IMR-90 (cell line): ENCODE measurements around the gene CACUL1. TPM values are rescaled to one million over a fixed set of nuclear protein-coding genes. Genes with fewer than 3 reads are reported as not detected.

Source experiments
- ATAC-seq: fragments of 200-7000 bp; cut with Tn5 transposase; 2 replicates; pipeline ENCODE4 v1.9.1; 2020; ENCODE audit warnings: low read depth, mild to moderate bottlenecking, moderate library complexity
- BruUV-seq: library from RNA; stranded (reverse); fragments of 400-500 nt; replicated peaks from 2 replicates; lab custom pipeline; 2021; lab: Mats Ljungman, UMichigan
- CTCF ChIA-PET: fragments of 300-600 bp; formaldehyde crosslinking; extraction: SDS; loops from one replicate; lab custom pipeline; 2021; ENCODE audit warnings: antibody characterized with exemption; lab: Yijun Ruan, JAX
- POLR2A ChIA-PET: fragments of 300-600 bp; sonication (Branson Sonifier 250); formaldehyde crosslinking; loops from one replicate; lab custom pipeline; 2022; ENCODE audit warnings: antibody characterized with exemption; ENCODE audit not compliant: unreplicated experiment; lab: Charles Lee
- DNase-seq: peaks from one replicate; pipeline ENCODE4 v3.0.0; 2013
- H2AFZ ChIP-seq: replicated peaks from 2 replicates; pipeline ENCODE3; 2013; ENCODE audit warnings: low read length, mild to moderate bottlenecking; ENCODE audit not compliant: poor library complexity
- H2AK5ac ChIP-seq: 2 replicates; pipeline ENCODE4 v1.6.1; 2013; ENCODE audit warnings: low read depth, low read length, inconsistent platforms
- H2AK9ac ChIP-seq: replicated peaks from 2 replicates; pipeline ENCODE3; 2013; ENCODE audit warnings: mild to moderate bottlenecking, low read depth, low read length, moderate library complexity; ENCODE audit not compliant: poor library complexity
- H2BK120ac ChIP-seq: 2 replicates; pipeline ENCODE4 v1.6.1; 2013; ENCODE audit warnings: low read depth, low read length, inconsistent platforms
- H2BK15ac ChIP-seq: 3 replicates; pipeline ENCODE4 v1.6.1; 2013; ENCODE audit warnings: low read depth, low read length, inconsistent platforms
- H2BK20ac ChIP-seq: 2 replicates; pipeline ENCODE4 v1.6.1; 2013; ENCODE audit warnings: low read depth, mild to moderate bottlenecking, inconsistent platforms, low read length, moderate library complexity
- H2BK5ac ChIP-seq: 2 replicates; pipeline ENCODE4 v1.6.1; 2013; ENCODE audit warnings: mild to moderate bottlenecking, low read depth, low read length, inconsistent platforms; ENCODE audit not compliant: poor library complexity, severe bottlenecking
- H3K14ac ChIP-seq: replicated peaks from 2 replicates; pipeline ENCODE4 v1.6.1; 2013; ENCODE audit warnings: low read depth, low read length, inconsistent platforms
- H3K18ac ChIP-seq: 2 replicates; pipeline ENCODE4 v1.6.1; 2013; ENCODE audit warnings: low read depth, low read length, control low read depth
- H3K23ac ChIP-seq: 2 replicates; pipeline ENCODE4 v1.6.1; 2013; ENCODE audit warnings: low read depth, low read length, inconsistent platforms
- H3K27ac ChIP-seq: 2 replicates; pipeline ENCODE4 v1.5.1; 2013; ENCODE audit warnings: mild to moderate bottlenecking, control low read depth, low read length; ENCODE audit not compliant: insufficient read depth
- H3K27me3 ChIP-seq: 2 replicates; pipeline ENCODE4 v1.6.1; 2013; ENCODE audit warnings: low read length; ENCODE audit not compliant: control insufficient read depth, insufficient read depth
- H3K36me3 ChIP-seq: 2 replicates; pipeline ENCODE4 v1.6.1; 2013; ENCODE audit warnings: low read length, mixed read lengths; ENCODE audit not compliant: control insufficient read depth, insufficient read depth
- H3K4ac ChIP-seq: 2 replicates; pipeline ENCODE4 v1.6.1; 2013; ENCODE audit warnings: low read depth, low read length, inconsistent platforms
- H3K4me1 ChIP-seq: 2 replicates; pipeline ENCODE4 v1.6.1; 2013; ENCODE audit warnings: low read length, mixed read lengths; ENCODE audit not compliant: control insufficient read depth, insufficient read depth
- H3K4me2 ChIP-seq: 2 replicates; pipeline ENCODE4 v1.6.1; 2013; ENCODE audit warnings: low read depth, mild to moderate bottlenecking, control low read depth, low read length, moderate library complexity
- H3K4me3 ChIP-seq: 2 replicates; pipeline ENCODE4 v1.5.1; 2013; ENCODE audit warnings: low read depth, mild to moderate bottlenecking, control low read depth, low read length, moderate library complexity; ENCODE audit not compliant: insufficient read depth
- H3K56ac ChIP-seq: 2 replicates; pipeline ENCODE4 v1.6.1; 2013; ENCODE audit warnings: low read length, inconsistent platforms; ENCODE audit not compliant: insufficient read depth; ENCODE audit errors: extremely low read depth
- H3K79me1 ChIP-seq, 2 experiments: 2 replicates each; pipeline ENCODE4 v1.6.1; 2013; ENCODE audit warnings: low read length in 2 of 2, inconsistent platforms in 1 of 2, low read depth in 1 of 2
- H3K9ac ChIP-seq: 2 replicates; pipeline ENCODE4 v1.6.1; 2013; ENCODE audit warnings: low read depth, low read length, control low read depth
- H3K9me1 ChIP-seq: 2 replicates; pipeline ENCODE4 v1.6.1; 2013; ENCODE audit warnings: low read length, inconsistent platforms; ENCODE audit not compliant: insufficient read depth
- H3K9me3 ChIP-seq: 2 replicates; pipeline ENCODE4 v1.6.1; 2013; ENCODE audit warnings: low read length; ENCODE audit not compliant: control insufficient read depth, insufficient read depth
- H4K20me1 ChIP-seq: 2 replicates; pipeline ENCODE4 v1.6.1; 2013; ENCODE audit warnings: low read length, inconsistent platforms; ENCODE audit not compliant: insufficient read depth
- H4K5ac ChIP-seq: 2 replicates; pipeline ENCODE4 v1.6.1; 2013; ENCODE audit warnings: mild to moderate bottlenecking, low read depth, low read length, control low read depth
- H4K8ac ChIP-seq, 2 experiments: 2 replicates each; pipeline ENCODE4 v1.6.1; 2013; ENCODE audit warnings: low read depth in 2 of 2, low read length in 2 of 2, control low read depth in 1 of 2, inconsistent platforms in 1 of 2
- H4K91ac ChIP-seq: 2 replicates; pipeline ENCODE4 v1.6.1; 2013; ENCODE audit warnings: low read depth, low read length, inconsistent platforms; ENCODE audit not compliant: insufficient read depth
- CHD1 ChIP-seq: IDR thresholded peaks from 2 replicates; pipeline ENCODE4 v1.6.1; 2012; ENCODE audit warnings: low read depth, low read length, improper control_type of control experiment
- MAFK ChIP-seq: IDR thresholded peaks from 2 replicates; pipeline ENCODE4 v1.6.1; 2012; ENCODE audit warnings: low read depth, low read length, improper control_type of control experiment
- MXI1 ChIP-seq: IDR thresholded peaks from 2 replicates; pipeline ENCODE4 v1.6.1; 2012; ENCODE audit warnings: low read depth, mild to moderate bottlenecking, low read length, moderate library complexity, borderline replicate concordance
- RFX5 ChIP-seq: IDR thresholded peaks from 2 replicates; pipeline ENCODE4 v1.8.0; 2012; ENCODE audit warnings: low read depth, mild to moderate bottlenecking, low read length, moderate library complexity
- WGBS, 2 experiments: methylation state at CpG; one replicate each; pipeline versions ENCODE4 v1.1.5 to v1.1.7; 2013; ENCODE audit warnings: missing lambda C conversion rate in 2 of 2; ENCODE audit not compliant: insufficient read length in 1 of 2; ENCODE audit errors: extremely low coverage in 2 of 2; 5-methylcytosine and 5-hydroxymethylcytosine counted together
- dilution Hi-C: fragments of 300-500 bp; cut with HindIII; formaldehyde crosslinking; loops from one replicate; pipeline ENCODE4 v1.14.3; 2018; ENCODE audit warnings: low sequenced_read_pairs; ENCODE audit not compliant: unreplicated experiment
- in situ Hi-C: fragments of 300-500 bp; cut with MboI; formaldehyde crosslinking; loops from 3 replicates; pipeline ENCODE4 v1.14.3; 2019; ENCODE audit warnings: low sequenced_read_pairs, inconsistent platforms, mixed read lengths
- intact Hi-C: fragments of 100-400 bp; cut with micrococcal nuclease; formaldehyde crosslinking; loops from 2 replicates; pipeline ENCODE4 v1.10.0; 2022
- polyA plus RNA-seq, 3 experiments: library from polyadenylated mRNA; depleted of rRNA; stranded (reverse); fragments of >200 nt; gene quantifications; 2 replicates each; pipeline ENCODE4 v1.2.3, GENCODE V29; 2012; ENCODE audit warnings: low replicate concordance in 1 of 3
- total RNA-seq: library from RNA; depleted of rRNA; stranded (reverse); fragments of >200 nt; gene quantifications from 2 replicates; pipeline ENCODE4 v1.2.3, GENCODE V29; 2012

CACUL1 gene
- total and polyA plus RNA-seq, 2 of the 4 experiments (the other 2 are of a cell fraction) = 5.3 to 23.5 TPM

GRCh38 chr10:118669835-118670234 is 84.9 kb downstream of the CACUL1 start:
- H3K18ac ChIP-seq = no peak overlapping the region
- no peak overlapping the region for H2AK5ac ChIP-seq
- no peaks in the 10 kb centered on the region for H4K20me1 ChIP-seq
- intact Hi-C loops = no loop called here
- no peak overlapping the region for H2BK15ac ChIP-seq
- ATAC-seq (peak; percentile 34; the same call in 1 of the 2 replicates), DNase-seq (no peak)
- H4K8ac ChIP-seq = no peak overlapping the region
- H2BK5ac ChIP-seq = no peak overlapping the region
- H3K27ac ChIP-seq = no peak overlapping the region
- peaks cover 4% of the 10 kb centered on the region for H3K4me1 ChIP-seq
- CTCF ChIA-PET = interaction anchor here (1.4 kb wide), 1 partner anchor 15 kb away, joined by 3 read pairs; no protein-coding TSS in a partner anchor
- H3K4me2 ChIP-seq = no peak overlapping the region; the same call in 1 of the 2 replicates
- WGBS, 2 experiments = 80% methylated on average over 1 of the region's 3 CpGs; no CpG with 5 or more reads in 1 of the 2 experiments
- H3K27me3 ChIP-seq = peaks cover 2% of the 10 kb centered on the region; the same call in 1 of the 2 replicates
- no peak overlapping the region for H3K4me3 ChIP-seq
- H3K9ac ChIP-seq = no peak overlapping the region
- H2AFZ ChIP-seq = peak overlapping the region; percentile 13
- H4K91ac ChIP-seq = no peak overlapping the region
- 0 out of 2 replicates have a peak, but pooled peaks cover 2% of the 10 kb centered on the region for H3K9me1 ChIP-seq
- no peaks in the 10 kb centered on the region for H3K9me3 ChIP-seq
- BruUV-seq = no TSS peak
- H2BK120ac ChIP-seq = no peak overlapping the region
- peak overlapping the region; percentile 31 for H2AK9ac ChIP-seq
- no peak overlapping the region for H2BK20ac ChIP-seq
- H3K56ac ChIP-seq = no peak overlapping the region
- TF ChIP-seq MAFK (no peak), MXI1 (no peak), RFX5 (no peak), CHD1 (no peak)
- no peaks in the 10 kb centered on the region for H3K79me1 ChIP-seq
- peak overlapping the region; percentile 20; the same call in 1 of the 2 replicates for H3K4ac ChIP-seq
- H3K23ac ChIP-seq = no peak overlapping the region
- H4K5ac ChIP-seq = no peak overlapping the region
- no peak overlapping the region for H3K14ac ChIP-seq
- dilution Hi-C loops = no loop called here
- POLR2A ChIA-PET = no interaction called here
- in situ Hi-C loops = no loop called here
- peaks cover 4% of the 10 kb centered on the region; the same call in 1 of the 2 replicates for H3K36me3 ChIP-seq
